PC-9 (cell line): Measurements from ENCODE around the gene PLA2G2D. TPM values are rescaled to one million over a fixed set of nuclear protein-coding genes. Genes with fewer than 3 reads are reported as not detected.

Source experiments
- BruUV-seq: library from RNA; stranded (reverse); fragments of 400-500 nt; replicated peaks from 2 replicates; lab custom pipeline; 2021; lab: Mats Ljungman, UMichigan
- CTCF ChIA-PET: fragments of 300-600 bp; sonication (Branson Sonifier 250); formaldehyde crosslinking; loops from one replicate; lab custom pipeline; 2022; ENCODE audit warnings: antibody characterized with exemption; lab: Charles Lee
- POLR2A ChIA-PET: fragments of 300-600 bp; sonication (Branson Sonifier 250); formaldehyde crosslinking; loops from one replicate; lab custom pipeline; 2022; ENCODE audit warnings: antibody characterized with exemption; ENCODE audit not compliant: unreplicated experiment; lab: Charles Lee
- DNase-seq, 2 experiments: peaks; one replicate each; pipeline versions ENCODE4 v3.0.0 to v3.0.0-alpha.2; 2015 to 2022; ENCODE audit warnings: mixed read lengths in 1 of 2
- H2AFZ ChIP-seq: fragments of 200-600 bp; sonication (generic); 2 replicates; pipeline ENCODE4 v1.8.1; 2017; ENCODE audit warnings: antibody characterized with exemption
- H3F3A ChIP-seq: fragments of 200-600 bp; sonication (generic); 2 replicates; pipeline ENCODE4 v1.8.1; 2017; ENCODE audit warnings: antibody characterized with exemption, mild to moderate bottlenecking, low read depth; ENCODE audit not compliant: insufficient read depth
- H3K27ac ChIP-seq: fragments of 200-600 bp; sonication (generic); 2 replicates; pipeline ENCODE4 v1.6.1; 2016; ENCODE audit warnings: mixed run types
- H3K27me3 ChIP-seq: fragments of 200-600 bp; sonication (generic); 2 replicates; pipeline ENCODE4 v1.6.1; 2016; ENCODE audit warnings: low read depth, mixed run types; ENCODE audit not compliant: insufficient read depth
- H3K36me3 ChIP-seq: fragments of 200-600 bp; sonication (generic); 2 replicates; pipeline ENCODE4 v1.6.1; 2016; ENCODE audit warnings: low read depth, mixed run types
- H3K4me1 ChIP-seq: fragments of 200-600 bp; sonication (generic); replicated peaks from 2 replicates; pipeline ENCODE4 v1.6.1; 2016; ENCODE audit warnings: mixed run types; ENCODE audit not compliant: insufficient read depth
- H3K4me2 ChIP-seq: fragments of 200-600 bp; sonication (generic); 2 replicates; pipeline ENCODE4 v1.6.1; 2017; ENCODE audit warnings: mixed run types
- H3K4me3 ChIP-seq: fragments of 200-600 bp; sonication (generic); 2 replicates; pipeline ENCODE4 v1.6.1; 2016; ENCODE audit warnings: mixed run types
- H3K79me2 ChIP-seq: fragments of 200-600 bp; sonication (generic); 2 replicates; pipeline ENCODE4 v1.6.1; 2017; ENCODE audit warnings: low read depth, mixed run types
- H3K9me2 ChIP-seq: fragments of 200-600 bp; sonication (generic); 2 replicates; pipeline ENCODE4 v1.8.1; 2017; ENCODE audit warnings: mild to moderate bottlenecking; ENCODE audit not compliant: insufficient read depth
- H3K9me3 ChIP-seq: fragments of 200-600 bp; sonication (generic); 2 replicates; pipeline ENCODE4 v1.8.1; 2016; ENCODE audit warnings: low read depth; ENCODE audit not compliant: insufficient read depth
- H4K20me1 ChIP-seq: fragments of 200-600 bp; sonication (generic); 2 replicates; pipeline ENCODE4 v1.8.1; 2017; ENCODE audit not compliant: insufficient read depth
- CTCF ChIP-seq: fragments of 200-600 bp; sonication (generic); conservative IDR thresholded peaks from 2 replicates; pipeline ENCODE4 v1.6.1; 2017; ENCODE audit warnings: mixed run types, antibody characterized with exemption, mild to moderate bottlenecking, moderate library complexity
- EZH2 ChIP-seq: fragments of 200-600 bp; sonication (generic); IDR thresholded peaks from 2 replicates; pipeline ENCODE4 v1.8.0; 2017; ENCODE audit warnings: antibody characterized with exemption, low read depth
- intact Hi-C: fragments of 100-400 bp; cut with micrococcal nuclease; formaldehyde crosslinking; loops from one replicate; pipeline ENCODE4 v1.10.0; 2022; ENCODE audit not compliant: unreplicated experiment
- total RNA-seq: library from RNA; stranded (reverse); gene quantifications from 2 replicates; pipeline ENCODE4 v1.2.3, GENCODE V29; 2021

The PLA2G2D gene
- total RNA-seq, 1 experiment from 2014 or later: not detected

GRCh38 chr1:20115916-20116315 lies 3.4 kb downstream of the PLA2G2D start:
- ChIA-PET CTCF (no interaction called here), POLR2A (no interaction called here)
- Histone ChIP-seq H3K27me3 (no peaks in the 10 kb centered on the region), H2AFZ (no peak overlapping the region), H3K27ac (no peak overlapping the region), H3K4me2 (no peak overlapping the region), H3K4me1 (0 out of 2 replicates have a peak, but pooled peaks cover 3% of the 10 kb centered on the region), H3F3A (no peaks in the 10 kb centered on the region), H3K79me2 (no peaks in the 10 kb centered on the region), H3K4me3 (no peak overlapping the region), H4K20me1 (no peaks in the 10 kb centered on the region), H3K36me3 (no peaks in the 10 kb centered on the region), H3K9me2 (no peaks in the 10 kb centered on the region), H3K9me3 (no peaks in the 10 kb centered on the region)
- DNase-seq: no peak
- no TSS peak for BruUV-seq
- intact Hi-C loops: no loop called here
- TF ChIP-seq EZH2: no peak
- no peak for TF ChIP-seq CTCF

GRCh38 chr1:20115479-20115878 lies 3.9 kb downstream of the PLA2G2D start:
- Histone ChIP-seq H3K27ac (no peak overlapping the region), H3F3A (no peaks in the 10 kb centered on the region), H3K9me3 (no peaks in the 10 kb centered on the region), H3K27me3 (no peaks in the 10 kb centered on the region), H3K36me3 (no peaks in the 10 kb centered on the region), H3K4me1 (0 out of 2 replicates have a peak, but pooled peaks cover 4% of the 10 kb centered on the region), H3K9me2 (no peaks in the 10 kb centered on the region), H2AFZ (no peak overlapping the region), H3K4me2 (no peak overlapping the region), H3K4me3 (no peak overlapping the region), H3K79me2 (no peaks in the 10 kb centered on the region), H4K20me1 (no peaks in the 10 kb centered on the region)
- ChIA-PET CTCF (no interaction called here), POLR2A (no interaction called here)
- intact Hi-C loops: no loop called here
- no peak for DNase-seq
- TF ChIP-seq EZH2 (no peak), CTCF (no peak)
- BruUV-seq: no TSS peak

GRCh38 chr1:20114021-20114648 lies 5.2 kb downstream of the PLA2G2D start:
- no peaks in the 10 kb centered on the region for H3K36me3 ChIP-seq
- no peak overlapping the region for H3K4me2 ChIP-seq
- no peak overlapping the region for H3K4me3 ChIP-seq
- no peaks in the 10 kb centered on the region for H4K20me1 ChIP-seq
- H3K4me1 ChIP-seq: 0 out of 2 replicates have a peak, but pooled peaks cover 10% of the 10 kb centered on the region
- H3K9me2 ChIP-seq: no peaks in the 10 kb centered on the region
- H3K27me3 ChIP-seq: no peaks in the 10 kb centered on the region
- TF ChIP-seq CTCF (no peak), EZH2 (no peak)
- no TSS peak for BruUV-seq
- POLR2A ChIA-PET: no interaction called here
- no peak overlapping the region for H3K27ac ChIP-seq
- H3F3A ChIP-seq: no peaks in the 10 kb centered on the region
- CTCF ChIA-PET: no interaction called here
- no peak for DNase-seq
- no peaks in the 10 kb centered on the region for H3K79me2 ChIP-seq
- no peaks in the 10 kb centered on the region for H3K9me3 ChIP-seq
- intact Hi-C loops: no loop called here
- H2AFZ ChIP-seq: no peak overlapping the region
